ENCODE data around the gene ART3.
A peak's percentile ranks its signal among the peaks of the same experiment; 100 is the strongest.

ART3 gene

GRCh38 chr4:76141241-76141640 is 66.7 kb downstream of the ART3 start:
- no peak overlapping the region for H3K27ac ChIP-seq
- DNase-seq (ENCODE audit: low read depth, low spot score), result no peak

- no peak overlapping the region for H3K27ac ChIP-seq
- DNase-seq (ENCODE audit: low read depth, low spot score), result no peak
Measured at GRCh38 chr4:76144546-76144945, 70.0 kb downstream of the ART3 start.

GRCh38 chr4:76147454-76148141 is 73.1 kb downstream of the ART3 start:
- H3K27ac ChIP-seq, result peak overlapping the region; percentile 64
- peak; percentile 12 for DNase-seq (ENCODE audit: low read depth, low spot score)

GRCh38 chr4:76148142-76148865 is 73.8 kb downstream of the ART3 start, which contains the start of gene NUP54:
TSS of gene NUP54 (minus strand) at chr4:76148397. CDS start at chr4:76148374, 23 bp downstream.
- peak within 1 kb of the TSS; percentile 64 for H3K27ac ChIP-seq
- peak; percentile 72 for DNase-seq (ENCODE audit: low read depth, low spot score)

GRCh38 chr4:76153356-76153755 is 78.8 kb downstream of the ART3 start:
- no peak for DNase-seq (ENCODE audit: low read depth, low spot score)
- no peak overlapping the region for H3K27ac ChIP-seq

GRCh38 chr4:76155979-76156378 is 81.5 kb downstream of the ART3 start:
- no peak for DNase-seq (ENCODE audit: low read depth, low spot score)
- no peak overlapping the region for H3K27ac ChIP-seq

- no peak for DNase-seq (ENCODE audit: low read depth, low spot score)
- no peak overlapping the region for H3K27ac ChIP-seq
Measured at GRCh38 chr4:76156635-76157034, 82.1 kb downstream of the ART3 start.

- H3K27ac ChIP-seq, result no peak overlapping the region
- no peak for DNase-seq (ENCODE audit: low read depth, low spot score)
Measured at GRCh38 chr4:76160355-76160754, 85.8 kb downstream of the ART3 start.

Data from epithelial cell of prostate (primary cell).